ENCODE measurements around the gene MAST4.

MAST4 gene

GRCh38 chr5:66639037-66639436, 42.8 kb downstream of the MAST4 start:
- H3K4me3 ChIP-seq (ENCODE audit: low read depth, low read length): no peak overlapping the region
- no peak for TF ChIP-seq CTCF (IDR thresholded peaks at IDR 0.05; ENCODE audit: insufficient read depth, low read depth, low read length, missing control alignments)
- DNase-seq (ENCODE audit: low read depth): peak; percentile 18

DNA sequence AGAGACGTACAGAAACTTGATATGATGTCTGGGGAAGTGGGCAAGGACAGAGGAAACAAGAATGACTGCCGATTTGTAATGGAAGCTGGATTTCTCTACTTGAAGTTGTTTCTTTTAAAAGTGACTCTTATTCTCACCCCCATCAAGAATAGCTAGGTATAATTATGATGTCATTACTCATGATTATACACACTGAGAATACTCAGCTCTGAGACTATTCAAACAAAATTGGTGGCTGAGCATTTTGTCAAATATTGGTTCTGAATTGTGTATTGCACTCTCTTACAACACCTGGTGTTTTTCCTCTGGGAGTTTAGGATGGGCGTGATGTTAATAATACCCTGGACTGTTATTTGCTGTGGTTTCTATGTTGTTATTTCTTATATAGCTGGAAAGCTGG, 46.3 kb downstream of the MAST4 start:
- H3K4me3 ChIP-seq (ENCODE audit: low read depth, low read length): no peak overlapping the region
- no peak for TF ChIP-seq CTCF (IDR thresholded peaks at IDR 0.05; ENCODE audit: insufficient read depth, low read depth, low read length, missing control alignments)
- no peak for DNase-seq (ENCODE audit: low read depth)

DNA sequence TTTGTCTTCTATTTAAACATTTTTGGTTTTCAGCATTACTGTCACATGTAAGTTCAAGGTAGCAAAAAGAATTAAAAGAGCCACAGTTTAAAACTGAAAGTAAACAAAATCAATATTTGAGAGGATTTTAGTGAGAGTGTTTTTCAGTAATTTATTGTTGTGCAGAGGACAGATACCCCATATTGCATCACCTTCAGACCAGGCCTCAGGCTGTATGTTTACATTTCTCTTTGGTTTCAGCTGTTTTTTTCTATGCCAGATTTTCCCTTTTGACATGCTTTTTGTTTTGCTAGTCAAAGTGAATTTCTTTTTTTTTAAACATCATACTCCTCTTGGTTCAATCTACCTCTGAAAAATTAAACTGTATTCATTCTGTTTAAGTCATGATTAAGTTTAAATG, 47.2 kb downstream of the MAST4 start:
- H3K4me3 ChIP-seq (ENCODE audit: low read depth, low read length): no peak overlapping the region
- no peak for TF ChIP-seq CTCF (IDR thresholded peaks at IDR 0.05; ENCODE audit: insufficient read depth, low read depth, low read length, missing control alignments)
- no peak for DNase-seq (ENCODE audit: low read depth)

- no peak overlapping the region for H3K4me3 ChIP-seq (ENCODE audit: low read depth, low read length)
- TF ChIP-seq CTCF (IDR thresholded peaks at IDR 0.05; ENCODE audit: insufficient read depth, low read depth, low read length, missing control alignments): no peak
- no peak for DNase-seq (ENCODE audit: low read depth)
Measured at GRCh38 chr5:66644111-66644510, 47.9 kb downstream of the MAST4 start.

DNA sequence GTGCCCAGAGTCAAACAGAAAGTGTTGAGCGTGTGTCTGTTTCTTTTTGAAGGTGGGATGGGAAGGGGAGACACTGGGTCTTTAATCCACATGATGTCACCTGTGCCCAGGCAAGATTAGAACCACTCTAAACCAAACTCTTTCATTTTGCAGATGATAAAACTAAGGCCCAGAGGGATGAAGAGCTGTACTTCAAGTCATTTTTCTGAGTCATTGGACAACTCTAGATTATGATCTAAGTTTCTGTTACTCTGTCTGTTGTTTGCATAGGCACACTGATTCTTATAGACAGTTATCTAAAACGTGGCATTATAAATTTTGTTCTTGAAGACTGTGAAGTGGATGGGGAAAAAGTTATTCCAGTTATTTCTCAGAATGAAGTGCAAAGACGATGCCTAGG, 48.8 kb downstream of the MAST4 start:
- TF ChIP-seq CTCF (IDR thresholded peaks at IDR 0.05; ENCODE audit: insufficient read depth, low read depth, low read length, missing control alignments): no peak
- DNase-seq (ENCODE audit: low read depth): no peak
- no peak overlapping the region for H3K4me3 ChIP-seq (ENCODE audit: low read depth, low read length)

- no peak overlapping the region for H3K4me3 ChIP-seq (ENCODE audit: low read depth, low read length)
- no peak for DNase-seq (ENCODE audit: low read depth)
- TF ChIP-seq CTCF (IDR thresholded peaks at IDR 0.05; ENCODE audit: insufficient read depth, low read depth, low read length, missing control alignments): no peak
Measured at GRCh38 chr5:66646570-66646969, 50.4 kb downstream of the MAST4 start.

GRCh38 chr5:66647146-66647856, 51.1 kb downstream of the MAST4 start:
- no peak overlapping the region for H3K4me3 ChIP-seq (ENCODE audit: low read depth, low read length)
- no peak for TF ChIP-seq CTCF (IDR thresholded peaks at IDR 0.05; ENCODE audit: insufficient read depth, low read depth, low read length, missing control alignments)
- DNase-seq (ENCODE audit: low read depth): no peak

Measured in GM12865 (cell line).